ENCODE measurements around the gene PGM3.

GRCh38 chr6:83216806-83217205 lies 23.7 kb upstream of the PGM3 start:
- TF ChIP-seq ZNF274 (IDR thresholded peaks at IDR 0.05; ENCODE audit: low read depth, low read length) (no peak), YY1 (IDR thresholded peaks at IDR 0.05; ENCODE audit: insufficient read depth, insufficient read length) (no peak), SUZ12 (IDR thresholded peaks at IDR 0.05; ENCODE audit: extremely low read depth, insufficient read depth, insufficient read length) (no peak)

All from NT2/D1 (cell line).